CD4-positive, CD25-positive, alpha-beta regulatory T cell (primary cell): ENCODE measurements around the gene PPP1R15A. TPM values are rescaled to one million over a fixed set of nuclear protein-coding genes. Genes with fewer than 3 reads are reported as not detected.
"Not testable (repeated sequence)": the region's sequence is repeated elsewhere in the genome, so short reads cannot be mapped to it uniquely, and the experiment has no call there.

Source experiments
- ATAC-seq, 2 donors: fragments of 150-1000 bp; cut with Tn5 transposase; one replicate each; pipeline ENCODE4 v1.10.0; 2021; ENCODE audit warnings: low read depth in 2 of 2, moderate number of reproducible peaks in 2 of 2, moderate library complexity in 1 of 2
- DNase-seq, 3 donors: peaks; one replicate each; pipeline versions ENCODE4 v3.0.0 to v3.0.0-alpha.2; 2012 to 2022; ENCODE audit warnings: mixed read lengths in 1 of 3
- H3K27ac ChIP-seq: one replicate; pipeline ENCODE4 v1.7.0; 2013; ENCODE audit warnings: mild to moderate bottlenecking, low read length; ENCODE audit not compliant: insufficient read depth, poor library complexity, severe bottlenecking
- H3K27me3 ChIP-seq: one replicate; pipeline ENCODE4 v1.7.0; 2013; ENCODE audit warnings: low read length; ENCODE audit not compliant: control insufficient read depth, insufficient read depth
- H3K36me3 ChIP-seq: one replicate; pipeline ENCODE4 v1.7.0; 2013; ENCODE audit warnings: mild to moderate bottlenecking, low read length, moderate library complexity; ENCODE audit not compliant: control insufficient read depth, insufficient read depth
- H3K4me1 ChIP-seq: 2 replicates; pipeline ENCODE4 v1.7.0; 2013; ENCODE audit warnings: mild to moderate bottlenecking, low read length; ENCODE audit not compliant: insufficient read depth, control insufficient read depth, poor library complexity, severe bottlenecking
- H3K4me3 ChIP-seq: one replicate; pipeline ENCODE4 v1.7.0; 2013; ENCODE audit warnings: low read depth, mild to moderate bottlenecking, low read length, moderate library complexity
- H3K9me3 ChIP-seq, 2 experiments: 1 replicate in 1 of 2; 2 replicates in 1 of 2; pipeline ENCODE4 v1.7.0; 2013; ENCODE audit warnings: low read length in 2 of 2, mild to moderate bottlenecking in 1 of 2, moderate library complexity in 1 of 2; ENCODE audit not compliant: control insufficient read depth in 2 of 2
- H3K27ac Mint-ChIP-seq, 3 donors: one replicate each; pipeline ENCODE4 v1.8.0; 2020 to 2022; ENCODE audit warnings: mild to moderate bottlenecking in 3 of 3, mixed read lengths in 3 of 3, moderate library complexity in 2 of 3
- H3K27me3 Mint-ChIP-seq: one replicate; pipeline ENCODE4 v1.8.0; 2022; ENCODE audit warnings: mild to moderate bottlenecking, mixed read lengths
- H3K36me3 Mint-ChIP-seq: one replicate; pipeline ENCODE4 v1.8.0; 2020; ENCODE audit warnings: mixed read lengths
- H3K4me1 Mint-ChIP-seq, 4 donors: one replicate each; pipeline ENCODE4 v1.8.0; 2020 to 2022; ENCODE audit warnings: mixed read lengths in 4 of 4, mild to moderate bottlenecking in 1 of 4
- H3K4me3 Mint-ChIP-seq, 4 donors: one replicate each; pipeline ENCODE4 v1.8.0; 2020 to 2022; ENCODE audit warnings: mild to moderate bottlenecking in 4 of 4, mixed read lengths in 4 of 4, moderate library complexity in 3 of 4
- H3K9me3 Mint-ChIP-seq, 7 donors: one replicate each; pipeline ENCODE4 v1.8.0; 2020 to 2022; ENCODE audit warnings: mixed read lengths in 7 of 7, mild to moderate bottlenecking in 3 of 7, moderate library complexity in 2 of 7
- polyA plus RNA-seq, 4 donors: library from polyadenylated mRNA; unstranded; fragments of 300-500 nt; fragmentation: Illumina TruSeq; gene quantifications; one replicate each; pipeline ENCODE4 v1.2.3, GENCODE V29; 2021
- total RNA-seq: library from RNA; stranded (reverse); gene quantifications from one replicate; pipeline ENCODE4 v1.2.3, GENCODE V29; 2022

PPP1R15A gene
- total and polyA plus RNA-seq, 5 donors from 2014 or later, result 39.1 to 840 (median 52.8) TPM

DNA sequence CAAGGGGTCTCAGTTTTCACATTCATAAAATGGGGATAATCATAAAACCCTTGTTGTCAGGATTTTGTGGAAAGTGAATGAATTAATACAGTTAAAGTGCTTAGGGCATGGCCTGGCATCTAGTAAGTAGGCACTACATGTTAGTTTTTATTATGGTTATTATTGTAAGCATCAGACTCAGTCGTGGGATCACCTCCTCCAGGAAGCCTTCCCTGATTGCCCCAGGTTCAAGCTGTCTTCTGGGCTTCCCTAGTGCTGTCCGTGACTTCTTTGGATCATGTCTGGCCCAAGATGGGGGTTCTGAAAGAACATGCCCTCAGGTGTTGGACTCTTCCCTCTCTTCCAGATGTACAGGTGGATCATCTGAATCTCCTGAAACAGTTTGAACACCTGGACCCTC is 38.6 kb downstream of the PPP1R15A start:
- Mint-ChIP-seq H3K4me1 (peaks cover 0 to 5% (median 1%) of the 10 kb centered on the region in 4 donors), H3K27ac (peak overlapping the region in 1 of 3 donors; percentile 38), H3K27me3 (no peaks in the 10 kb centered on the region), H3K9me3 (no peaks in the 10 kb centered on the region), H3K4me3 (no peak overlapping the region), H3K36me3 (peaks cover 30% of the 10 kb centered on the region)
- H3K27ac ChIP-seq, result no peak overlapping the region
- no peak for DNase-seq
- no peak overlapping the region for H3K4me3 ChIP-seq
- no peaks in the 10 kb centered on the region for H3K4me1 ChIP-seq
- H3K9me3 ChIP-seq, result no peaks in the 10 kb centered on the region
- ATAC-seq, result no peak
- peaks cover 68% of the 10 kb centered on the region for H3K36me3 ChIP-seq
- no peaks in the 10 kb centered on the region for H3K27me3 ChIP-seq

DNA sequence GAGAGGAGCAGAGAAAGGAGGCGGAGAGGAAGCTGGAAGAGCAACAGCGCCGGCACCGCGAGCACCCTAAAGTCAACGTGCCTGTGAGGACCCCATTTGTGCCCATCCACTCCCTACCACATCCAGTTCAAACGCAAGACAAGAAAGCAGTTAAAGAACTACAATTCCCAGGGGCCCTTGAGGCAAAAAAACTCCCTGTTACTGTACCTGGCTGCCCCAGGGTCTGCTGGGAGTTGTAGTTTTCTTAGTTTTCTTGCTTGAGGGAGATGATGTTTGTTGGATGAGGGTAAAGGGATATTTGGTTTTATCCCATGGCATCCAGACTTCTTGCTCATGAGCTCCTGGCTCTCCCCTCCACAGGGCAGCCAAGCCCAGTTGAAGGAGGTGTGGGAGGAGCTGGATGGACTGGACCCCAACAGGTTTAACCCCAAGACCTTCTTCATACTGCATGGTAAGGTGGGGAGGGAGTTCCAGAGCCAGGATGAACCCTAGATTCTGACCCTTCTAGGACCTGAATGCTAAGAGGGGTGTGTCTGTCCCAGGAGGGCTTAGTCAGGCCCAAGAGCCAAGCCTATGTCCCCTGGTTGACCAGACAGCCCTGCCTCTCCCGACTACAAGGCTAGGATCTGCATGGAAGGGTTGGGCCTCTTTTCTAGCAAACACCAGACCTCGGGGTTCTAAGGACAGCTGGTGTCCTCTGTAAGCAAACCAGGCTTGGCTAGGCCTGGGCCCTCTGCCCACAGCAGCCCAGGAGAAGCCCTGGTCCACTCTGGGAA is 41.1 kb downstream of the PPP1R15A start:
- H3K4me3 ChIP-seq, result no peak overlapping the region
- Mint-ChIP-seq H3K4me3 (no peak overlapping the region), H3K36me3 (peaks cover 24% of the 10 kb centered on the region), H3K4me1 (no peaks in the 10 kb centered on the region), H3K9me3 (no peaks in the 10 kb centered on the region), H3K27ac (no peak overlapping the region), H3K27me3 (no peaks in the 10 kb centered on the region)
- H3K27ac ChIP-seq, result no peak overlapping the region
- H3K36me3 ChIP-seq, result peaks cover 63% of the 10 kb centered on the region
- ATAC-seq (peak in 1 of 2 donors; percentile 37), DNase-seq (peak in 2 of 3 donors; percentile 39 to 42)
- H3K9me3 ChIP-seq, result no peaks in the 10 kb centered on the region
- no peaks in the 10 kb centered on the region for H3K27me3 ChIP-seq
- H3K4me1 ChIP-seq, result no peaks in the 10 kb centered on the region

DNA sequence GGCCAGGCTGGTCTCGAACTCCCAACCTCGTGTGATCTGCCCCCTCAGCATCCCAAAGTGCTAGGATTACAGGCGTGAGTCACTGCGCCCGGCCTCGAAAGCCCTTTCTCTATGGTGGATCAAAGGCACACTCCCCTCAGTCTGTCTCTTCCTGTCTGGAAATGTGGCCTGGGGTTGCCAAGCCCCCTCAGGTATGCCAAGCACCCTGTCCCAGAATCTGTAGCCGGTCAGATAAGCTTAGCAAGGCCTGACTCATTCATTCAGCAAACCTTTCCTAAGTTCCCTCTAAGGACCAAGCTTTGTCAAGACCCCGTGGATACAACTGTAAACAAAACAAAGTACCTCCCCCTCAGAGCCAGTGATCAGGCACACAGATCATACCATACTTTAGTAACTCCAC is 42.0 kb downstream of the PPP1R15A start:
- ATAC-seq (no peak), DNase-seq (no peak)
- H3K27me3 Mint-ChIP-seq, result no peaks in the 10 kb centered on the region
- H3K27me3 ChIP-seq, result no peaks in the 10 kb centered on the region
- H3K4me3 ChIP-seq, result no peak overlapping the region
- H3K36me3 ChIP-seq, result peaks cover 64% of the 10 kb centered on the region
- no peak overlapping the region for H3K27ac Mint-ChIP-seq
- no peaks in the 10 kb centered on the region for H3K4me1 Mint-ChIP-seq
- peaks cover 30% of the 10 kb centered on the region for H3K36me3 Mint-ChIP-seq
- peaks cover 0 to 2% (median 0%) of the 10 kb centered on the region in 7 donors for H3K9me3 Mint-ChIP-seq
- H3K9me3 ChIP-seq, result no peaks in the 10 kb centered on the region
- H3K4me3 Mint-ChIP-seq, result no peak overlapping the region
- H3K27ac ChIP-seq, result no peak overlapping the region
- H3K4me1 ChIP-seq, result no peaks in the 10 kb centered on the region

DNA sequence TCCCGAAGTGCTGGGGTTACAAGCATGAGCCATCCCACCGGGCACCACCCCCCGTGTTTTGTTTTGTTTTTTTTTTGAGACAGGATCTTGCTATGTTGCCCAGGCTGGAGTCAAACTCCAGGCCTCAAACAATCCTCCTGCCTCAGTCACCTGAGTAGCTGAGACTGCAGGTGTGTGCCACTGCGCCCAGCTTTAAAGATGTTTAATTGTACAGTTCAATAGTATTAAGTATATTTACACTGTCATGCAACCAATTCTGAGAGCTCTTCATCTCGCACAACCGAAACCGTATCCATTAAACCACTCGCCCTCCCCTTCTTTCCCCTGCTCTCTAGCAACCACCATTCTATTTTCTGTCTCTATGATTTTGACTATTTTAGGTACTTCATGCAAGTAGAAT is 43.5 kb downstream of the PPP1R15A start:
- no peak overlapping the region for H3K27ac ChIP-seq
- peaks cover 53% of the 10 kb centered on the region for H3K36me3 ChIP-seq
- Mint-ChIP-seq H3K27ac (peak overlapping the region in 1 of 3 donors; percentile 0), H3K36me3 (peaks cover 30% of the 10 kb centered on the region), H3K9me3 (peaks cover 0 to 2% (median 0%) of the 10 kb centered on the region in 7 donors), H3K27me3 (no peaks in the 10 kb centered on the region), H3K4me3 (no peak overlapping the region), H3K4me1 (no peaks in the 10 kb centered on the region)
- H3K4me3 ChIP-seq, result no peak overlapping the region
- H3K9me3 ChIP-seq, result no peaks in the 10 kb centered on the region
- ATAC-seq (no peak), DNase-seq (no peak)
- no peaks in the 10 kb centered on the region for H3K27me3 ChIP-seq
- H3K4me1 ChIP-seq, result no peaks in the 10 kb centered on the region

DNA sequence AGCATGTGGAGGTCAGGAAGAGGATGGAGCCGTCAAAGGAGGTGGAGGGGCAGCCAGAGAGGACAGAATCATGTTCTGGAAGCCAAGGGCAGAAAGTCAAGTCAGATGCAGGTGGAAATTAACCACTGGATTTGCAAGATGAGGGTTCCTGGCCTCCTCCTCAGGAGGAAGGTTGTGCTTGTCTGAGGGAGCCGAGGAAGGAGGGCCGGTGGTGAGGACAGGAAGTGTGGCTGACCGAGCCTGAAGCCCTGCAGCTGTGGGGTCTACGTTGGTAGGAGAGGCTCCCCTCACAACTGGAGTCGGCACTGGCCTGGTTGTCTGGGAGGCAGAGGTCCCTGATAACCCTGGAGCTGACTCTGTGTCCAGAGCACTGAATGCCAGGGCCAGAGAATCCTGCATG is 45.9 kb downstream of the PPP1R15A start:
- Mint-ChIP-seq H3K36me3 (peaks cover 24% of the 10 kb centered on the region), H3K27ac (peak overlapping the region in 1 of 3 donors; percentile 66), H3K4me3 (no peak overlapping the region), H3K4me1 (peaks cover 0 to under 1% (median 0%) of the 10 kb centered on the region in 4 donors), H3K9me3 (peaks cover 0 to 2% (median 0%) of the 10 kb centered on the region in 7 donors), H3K27me3 (no peaks in the 10 kb centered on the region)
- H3K4me1 ChIP-seq, result no peaks in the 10 kb centered on the region
- H3K9me3 ChIP-seq, result no peaks in the 10 kb centered on the region
- H3K36me3 ChIP-seq, result peaks cover 39% of the 10 kb centered on the region
- no peak overlapping the region for H3K4me3 ChIP-seq
- DNase-seq (no peak), ATAC-seq (no peak)
- no peaks in the 10 kb centered on the region for H3K27me3 ChIP-seq
- H3K27ac ChIP-seq, result no peak overlapping the region

DNA sequence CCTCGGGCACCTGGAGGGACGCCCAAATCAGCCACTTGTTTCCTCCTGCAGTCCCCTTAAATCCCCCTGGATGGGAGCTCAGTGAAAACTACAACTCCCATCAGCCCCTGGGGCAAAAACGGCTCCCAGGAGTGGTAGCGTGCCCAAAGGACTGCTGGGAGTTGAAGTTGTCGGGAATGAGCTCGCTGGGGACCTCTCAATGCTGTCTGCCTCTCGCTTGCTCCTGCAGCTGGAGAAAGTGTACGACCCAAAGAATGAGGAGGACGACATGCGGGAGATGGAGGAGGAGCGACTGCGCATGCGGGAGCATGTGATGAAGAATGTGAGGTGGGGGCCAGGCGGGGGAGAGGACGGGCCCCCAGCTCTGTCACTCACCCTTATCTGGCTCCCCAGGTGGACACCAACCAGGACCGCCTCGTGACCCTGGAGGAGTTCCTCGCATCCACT is 46.6 kb downstream of the PPP1R15A start:
- Histone ChIP-seq H3K9me3 (no peaks in the 10 kb centered on the region), H3K36me3 (peaks cover 32% of the 10 kb centered on the region), H3K27me3 (no peaks in the 10 kb centered on the region), H3K4me3 (no peak overlapping the region), H3K27ac (no peak overlapping the region), H3K4me1 (no peaks in the 10 kb centered on the region)
- Mint-ChIP-seq H3K27me3 (no peaks in the 10 kb centered on the region), H3K9me3 (peaks cover 0 to 2% (median 0%) of the 10 kb centered on the region in 7 donors), H3K36me3 (peaks cover 22% of the 10 kb centered on the region), H3K27ac (no peak overlapping the region), H3K4me3 (no peak overlapping the region), H3K4me1 (peaks cover 0 to 2% (median 0%) of the 10 kb centered on the region in 4 donors)
- DNase-seq (no peak), ATAC-seq (peak in 1 of 2 donors; percentile 32)

DNA sequence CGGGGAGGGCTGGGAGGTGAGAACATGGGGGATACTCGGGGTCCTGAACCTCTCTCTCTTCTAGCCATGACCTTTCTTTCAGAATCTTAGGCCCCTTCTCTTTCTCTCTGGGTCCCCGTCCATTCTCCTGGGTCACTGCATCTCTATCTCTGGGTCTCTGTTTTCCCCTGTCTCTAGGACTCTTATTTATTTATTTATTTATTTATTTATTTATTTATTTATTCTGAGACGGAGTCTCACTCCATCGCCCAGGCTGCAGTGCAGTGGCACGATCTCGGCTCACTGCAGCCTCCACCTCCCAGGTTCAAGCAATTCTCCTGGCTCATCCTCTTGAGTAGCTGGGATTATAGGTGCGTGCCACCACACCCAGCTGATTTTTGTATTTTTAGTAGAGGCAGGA is 47.0 kb downstream of the PPP1R15A start:
- H3K27ac Mint-ChIP-seq, ATAC-seq, H3K4me1 Mint-ChIP-seq, H3K27me3 ChIP-seq, DNase-seq, H3K4me1 ChIP-seq, H3K4me3 Mint-ChIP-seq, H3K9me3 ChIP-seq, H3K4me3 ChIP-seq, H3K27ac ChIP-seq, H3K9me3 Mint-ChIP-seq, H3K27me3 Mint-ChIP-seq: not testable (repeated sequence)
- peaks cover 19% of the 10 kb centered on the region for H3K36me3 Mint-ChIP-seq
- H3K36me3 ChIP-seq, result peaks cover 30% of the 10 kb centered on the region

DNA sequence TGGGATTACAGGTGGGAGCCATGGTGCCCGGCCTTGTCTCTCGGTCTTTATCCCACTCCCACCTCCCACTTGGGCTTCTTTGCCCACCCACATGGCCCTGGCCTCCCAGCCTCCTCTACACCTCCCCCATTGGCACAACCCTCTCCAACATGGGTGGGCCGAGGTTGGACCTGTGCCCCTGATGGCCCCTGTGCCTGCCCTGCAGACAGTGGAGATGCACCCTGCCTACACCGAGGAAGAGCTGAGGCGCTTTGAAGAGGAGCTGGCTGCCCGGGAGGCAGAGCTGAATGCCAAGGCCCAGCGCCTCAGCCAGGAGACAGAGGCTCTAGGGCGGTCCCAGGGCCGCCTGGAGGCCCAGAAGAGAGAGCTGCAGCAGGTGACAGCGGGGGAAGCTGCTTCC is 48.7 kb downstream of the PPP1R15A start:
- H3K9me3 ChIP-seq, result no peaks in the 10 kb centered on the region
- Mint-ChIP-seq H3K4me1 (peaks cover 0 to 2% (median 0%) of the 10 kb centered on the region in 4 donors), H3K36me3 (peaks cover 14% of the 10 kb centered on the region), H3K27ac (no peak overlapping the region), H3K27me3 (no peaks in the 10 kb centered on the region), H3K4me3 (no peak overlapping the region), H3K9me3 (peaks cover 0 to 2% (median 0%) of the 10 kb centered on the region in 7 donors)
- no peak overlapping the region for H3K27ac ChIP-seq
- no peak for DNase-seq
- no peak for ATAC-seq
- peaks cover 22% of the 10 kb centered on the region for H3K36me3 ChIP-seq
- H3K4me3 ChIP-seq, result no peak overlapping the region
- no peaks in the 10 kb centered on the region for H3K4me1 ChIP-seq
- H3K27me3 ChIP-seq, result no peaks in the 10 kb centered on the region
